Glutamatergic neuron (in vitro differentiated cells): ENCODE measurements around the gene NPTX1. TPM values are rescaled to one million over a fixed set of nuclear protein-coding genes. Genes with fewer than 3 reads are reported as not detected.

ENCODE experiments used
- DNase-seq: peaks from one replicate; pipeline ENCODE4 v3.0.0; 2022
- H3K27ac Mint-ChIP-seq: one replicate; pipeline ENCODE4 v1.8.0; 2020; ENCODE audit warnings: mild to moderate bottlenecking, mixed read lengths, inconsistent platforms; ENCODE audit not compliant: unreplicated experiment
- H3K27me3 Mint-ChIP-seq: one replicate; pipeline ENCODE4 v1.8.0; 2020; ENCODE audit warnings: mild to moderate bottlenecking, moderate library complexity, mixed read lengths, inconsistent platforms; ENCODE audit not compliant: unreplicated experiment
- H3K36me3 Mint-ChIP-seq: one replicate; pipeline ENCODE4 v1.8.0; 2020; ENCODE audit warnings: mild to moderate bottlenecking, mixed read lengths, inconsistent platforms; ENCODE audit not compliant: unreplicated experiment
- H3K4me1 Mint-ChIP-seq: one replicate; pipeline ENCODE4 v1.8.0; 2020; ENCODE audit warnings: mild to moderate bottlenecking, low read depth, mixed read lengths, inconsistent platforms; ENCODE audit not compliant: unreplicated experiment
- H3K4me3 Mint-ChIP-seq: one replicate; pipeline ENCODE4 v1.8.0; 2020; ENCODE audit warnings: mild to moderate bottlenecking, mixed read lengths, inconsistent platforms; ENCODE audit not compliant: unreplicated experiment
- H3K9me3 Mint-ChIP-seq: one replicate; pipeline ENCODE4 v1.8.0; 2020; ENCODE audit warnings: mild to moderate bottlenecking, moderate library complexity, mixed read lengths, inconsistent platforms; ENCODE audit not compliant: unreplicated experiment
- CTCF ChIP-seq: fragments of 200-600 bp; sonication (generic); IDR thresholded peaks from one replicate; pipeline ENCODE4 v1.5.0; 2021; ENCODE audit not compliant: partially characterized antibody, unreplicated experiment
- total RNA-seq: library from RNA; stranded (reverse); fragmentation: NEBNext Ultra II Directional; extraction: Animal tissue kit (Norgen Biotek cat#: 25700); gene quantifications from one replicate; pipeline ENCODE4 v1.2.1, GENCODE V29; 2021; ENCODE audit not compliant: unreplicated experiment

The NPTX1 gene
- total RNA-seq, 1 donor from 2014 or later, result 18.1 TPM

- Mint-ChIP-seq H3K9me3 (peaks cover 9% of the 10 kb centered on the region), H3K4me3 (no peak overlapping the region), H3K27me3 (peaks cover 27% of the 10 kb centered on the region), H3K4me1 (peaks cover 33% of the 10 kb centered on the region), H3K36me3 (peaks cover 5% of the 10 kb centered on the region), H3K27ac (peak overlapping the region; percentile 59)
- no peak for TF ChIP-seq CTCF
- no peak for DNase-seq
Measured at GRCh38 chr17:80471922-80472321, 4.5 kb downstream of the NPTX1 start.

GRCh38 chr17:80470603-80471002 is 5.8 kb downstream of the NPTX1 start:
- no peak for TF ChIP-seq CTCF
- Mint-ChIP-seq H3K4me3 (peak overlapping the region; percentile 57), H3K4me1 (peaks cover 33% of the 10 kb centered on the region), H3K27ac (peak overlapping the region; percentile 39), H3K9me3 (peaks cover 9% of the 10 kb centered on the region), H3K27me3 (peaks cover 27% of the 10 kb centered on the region), H3K36me3 (peaks cover 5% of the 10 kb centered on the region)
- DNase-seq, result no peak

GRCh38 chr17:80469667-80470066 is 6.7 kb downstream of the NPTX1 start:
- TF ChIP-seq CTCF, result no peak
- Mint-ChIP-seq H3K4me1 (peaks cover 31% of the 10 kb centered on the region), H3K36me3 (peaks cover 5% of the 10 kb centered on the region), H3K4me3 (no peak overlapping the region), H3K9me3 (peaks cover 7% of the 10 kb centered on the region), H3K27me3 (peaks cover 20% of the 10 kb centered on the region), H3K27ac (no peak overlapping the region)
- no peak for DNase-seq

GRCh38 chr17:80468781-80469493 is 7.5 kb downstream of the NPTX1 start:
- H3K27ac Mint-ChIP-seq, result peak overlapping the region; percentile 69
- peaks cover 31% of the 10 kb centered on the region for H3K4me1 Mint-ChIP-seq
- H3K9me3 Mint-ChIP-seq, result peaks cover 7% of the 10 kb centered on the region
- peak; percentile 71 for DNase-seq
- H3K4me3 Mint-ChIP-seq, result peak overlapping the region; percentile 42
- H3K27me3 Mint-ChIP-seq, result peaks cover 20% of the 10 kb centered on the region
- no peak for TF ChIP-seq CTCF
- H3K36me3 Mint-ChIP-seq, result peaks cover 5% of the 10 kb centered on the region

- no peak overlapping the region for H3K27ac Mint-ChIP-seq
- H3K36me3 Mint-ChIP-seq, result peaks cover 5% of the 10 kb centered on the region
- peaks cover 18% of the 10 kb centered on the region for H3K27me3 Mint-ChIP-seq
- no peak for TF ChIP-seq CTCF
- DNase-seq, result no peak
- H3K4me1 Mint-ChIP-seq, result peaks cover 30% of the 10 kb centered on the region
- peaks cover 7% of the 10 kb centered on the region for H3K9me3 Mint-ChIP-seq
- no peak overlapping the region for H3K4me3 Mint-ChIP-seq
Measured at GRCh38 chr17:80468242-80468641, 8.2 kb downstream of the NPTX1 start.
